Skin of body (tissue), 2 donors: ENCODE measurements around the gene KCNJ1. TPM values are rescaled to one million over a fixed set of nuclear protein-coding genes. Genes with fewer than 3 reads are reported as not detected.
A peak's percentile ranks its signal among the peaks of the same experiment; 100 is the strongest.

ENCODE experiments used
- DNase-seq: peaks from one replicate; lab custom pipeline; 2025; lab: John Stamatoyannopoulos, UW
- total RNA-seq: library from RNA; depleted of rRNA; stranded (reverse); fragments of >200 nt; gene quantifications from one replicate; pipeline ENCODE4 v1.2.3, GENCODE V29; 2014

The KCNJ1 gene
- total RNA-seq, 1 donor from 2014 or later = 0.10 TPM

- no peak for DNase-seq
Observed at GRCh38 chr11:128882451-128882850, 15.4 kb upstream of the KCNJ1 start.

DNA sequence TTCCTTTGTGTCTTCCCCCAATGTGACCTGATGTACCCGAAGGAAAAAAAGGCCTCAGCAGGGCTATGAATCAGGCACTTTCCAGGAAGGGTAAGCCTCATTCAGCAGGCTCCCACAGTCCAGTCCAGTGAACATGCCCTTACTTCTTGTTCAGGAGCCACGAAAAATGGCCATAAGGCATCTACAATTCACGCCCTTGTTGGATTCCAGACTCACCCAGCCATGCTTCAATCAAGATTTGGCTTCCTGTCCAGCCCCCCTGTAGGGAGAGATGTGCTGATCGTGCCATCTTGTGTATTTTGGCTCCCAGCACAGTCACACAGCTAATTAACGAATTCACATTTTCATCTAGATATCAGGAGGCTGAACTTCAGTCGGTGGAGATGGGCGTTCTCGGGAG is 14.1 kb upstream of the KCNJ1 start:
- no peak for DNase-seq

DNA sequence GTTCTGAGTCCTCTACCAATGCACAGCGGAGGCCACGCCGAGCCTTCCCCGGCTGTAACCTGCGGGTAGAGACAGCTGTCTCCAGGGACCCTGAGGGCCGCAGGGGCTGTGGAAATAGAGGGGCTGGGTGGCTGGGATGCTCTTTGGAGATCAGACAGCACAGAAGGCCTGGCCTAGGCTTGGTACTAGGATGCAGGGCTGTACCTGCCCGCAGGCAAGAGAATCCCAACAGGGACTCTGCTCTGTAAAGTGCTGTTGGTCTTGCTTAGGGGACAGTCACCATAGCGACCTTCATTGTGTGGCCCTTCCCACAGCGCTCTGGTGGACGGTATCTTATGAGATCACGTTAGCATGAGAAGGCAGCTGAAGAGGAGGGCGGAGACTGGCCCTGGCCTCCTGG is 12.7 kb upstream of the KCNJ1 start:
- DNase-seq = no peak

DNA sequence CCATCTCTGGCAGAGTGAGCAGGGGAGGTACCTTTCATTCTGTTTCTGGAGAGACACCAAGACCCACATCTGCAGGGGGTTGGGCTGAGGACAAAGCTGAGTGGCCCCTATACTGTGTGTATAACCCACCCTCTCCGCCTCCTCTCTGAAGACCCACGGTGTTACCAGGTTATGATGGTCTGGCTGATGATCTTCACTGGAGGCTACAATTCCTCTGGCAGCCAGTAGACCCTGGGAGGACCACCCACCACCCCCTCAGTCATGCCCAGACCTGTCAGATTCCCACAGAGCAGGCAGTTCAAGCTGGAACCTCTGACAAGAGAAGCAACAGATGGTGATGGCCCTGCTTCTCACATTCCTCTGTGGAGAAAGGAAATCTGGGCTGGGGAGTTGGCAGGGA is 11.4 kb upstream of the KCNJ1 start:
- no peak for DNase-seq

GRCh38 chr11:128877726-128878125 is 10.6 kb upstream of the KCNJ1 start:
- DNase-seq = no peak

- no peak for DNase-seq
Observed at GRCh38 chr11:128876133-128876650, 9.1 kb upstream of the KCNJ1 start.

- peak; percentile 48 for DNase-seq
Observed at GRCh38 chr11:128874427-128874826, 7.3 kb upstream of the KCNJ1 start.

GRCh38 chr11:128872594-128872993 is 5.5 kb upstream of the KCNJ1 start:
- DNase-seq = no peak

- DNase-seq = no peak
Observed at GRCh38 chr11:128872094-128872493, 5.0 kb upstream of the KCNJ1 start.

- no peak for DNase-seq
Observed at GRCh38 chr11:128871168-128871610, 4.1 kb upstream of the KCNJ1 start.

- DNase-seq = no peak
Observed at GRCh38 chr11:128868841-128869671, 2.0 kb upstream of the KCNJ1 start.

DNA sequence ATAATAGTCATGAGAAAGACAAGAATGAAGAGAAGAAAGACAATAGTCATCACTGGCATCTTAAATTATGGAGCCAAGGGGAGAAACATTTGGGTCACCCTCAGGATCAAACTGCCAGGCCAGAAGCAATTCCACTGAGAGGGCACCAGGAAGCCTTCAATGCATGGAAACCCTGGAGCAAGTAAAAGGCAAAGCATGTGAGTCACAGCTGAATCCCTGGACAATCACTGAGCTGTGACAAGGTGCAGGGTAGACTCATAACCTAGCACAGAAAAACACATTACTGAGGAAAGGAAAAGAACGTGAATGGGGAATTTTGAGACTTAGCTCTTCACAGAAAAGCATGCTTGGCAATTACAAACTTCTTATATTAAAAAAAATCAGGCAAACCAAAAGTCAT is 1.6 kb downstream of the KCNJ1 start:
- DNase-seq = no peak

DNA sequence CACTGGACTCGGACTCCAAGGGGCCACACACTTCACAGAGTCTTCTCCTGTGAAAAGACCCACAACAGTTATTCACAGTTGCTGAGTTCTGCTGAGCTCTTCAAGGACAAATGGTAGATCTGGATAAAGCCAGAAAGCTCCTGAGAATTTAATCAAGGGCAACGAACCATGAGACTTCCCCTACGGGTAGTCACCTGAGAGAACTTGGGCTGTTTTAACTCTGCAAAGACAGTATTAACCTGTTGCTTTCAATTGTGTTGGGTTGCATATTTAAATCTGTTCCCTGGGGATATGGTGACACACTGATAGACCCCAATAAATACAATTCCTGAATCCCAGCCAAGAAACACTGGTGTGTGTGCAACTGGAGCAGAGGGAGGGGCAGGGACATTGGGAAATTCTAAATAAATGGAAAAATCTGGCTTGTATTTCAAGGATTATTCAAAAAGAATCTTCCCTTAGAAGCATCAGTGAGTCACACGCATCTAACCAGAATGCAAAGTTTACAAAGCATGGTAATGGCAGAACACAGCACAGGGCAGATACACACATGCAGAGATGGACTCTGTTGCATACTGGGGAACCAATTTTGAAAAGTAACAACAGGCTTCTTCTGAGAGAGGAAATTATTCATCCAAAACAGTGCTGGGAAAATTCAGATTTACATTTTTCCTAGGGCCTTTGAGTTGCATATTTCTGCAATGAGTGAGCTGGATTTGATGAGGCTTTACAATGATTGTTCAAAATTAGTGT is 4.0 kb downstream of the KCNJ1 start:
- no peak for DNase-seq

- no peak for DNase-seq
Observed at GRCh38 chr11:128862406-128862805, 4.7 kb downstream of the KCNJ1 start.

- no peak for DNase-seq
Observed at GRCh38 chr11:128860571-128861361, 6.3 kb downstream of the KCNJ1 start.

DNA sequence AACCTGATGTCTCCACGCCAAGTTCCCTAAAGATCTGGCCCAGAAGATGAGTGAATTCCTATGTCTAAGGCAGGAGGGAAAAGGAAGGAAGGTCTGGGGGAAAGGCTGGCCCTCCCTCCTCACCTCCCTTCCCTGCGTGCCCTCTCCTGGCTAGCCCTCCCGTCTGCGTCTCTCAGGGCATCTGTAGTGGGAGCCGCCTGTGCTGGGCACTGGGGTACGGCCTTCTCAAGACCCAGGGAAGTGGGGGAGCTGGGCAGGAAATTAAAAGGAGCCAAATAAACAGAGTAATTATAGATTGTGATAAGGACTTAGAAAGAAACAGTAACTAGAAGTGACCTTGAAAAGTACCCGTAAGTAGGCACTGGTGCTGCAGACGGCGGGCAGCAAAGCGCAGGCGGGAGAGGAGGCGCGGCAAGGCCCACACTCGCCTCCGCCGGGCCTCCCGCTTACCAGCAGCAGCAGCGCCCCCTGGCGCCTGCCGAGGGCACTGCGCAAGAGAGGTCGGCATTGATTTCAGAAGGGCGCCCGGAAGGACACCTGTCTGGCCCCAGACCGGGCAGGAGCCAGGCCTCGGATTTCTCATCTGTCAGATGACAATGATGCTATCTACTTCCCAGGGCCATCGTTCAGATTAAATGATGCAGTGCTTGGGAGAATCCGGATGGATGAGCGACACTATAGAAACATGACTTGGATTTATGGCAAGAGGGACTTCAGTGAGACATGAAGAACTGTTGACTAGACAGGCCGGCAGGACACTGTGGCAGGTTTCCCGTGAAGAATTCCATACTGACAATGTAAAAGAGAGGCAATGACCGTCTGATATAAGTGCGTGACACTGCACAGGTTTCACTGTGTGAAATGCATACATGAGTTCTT is 7.3 kb downstream of the KCNJ1 start:
- DNase-seq = no peak

DNA sequence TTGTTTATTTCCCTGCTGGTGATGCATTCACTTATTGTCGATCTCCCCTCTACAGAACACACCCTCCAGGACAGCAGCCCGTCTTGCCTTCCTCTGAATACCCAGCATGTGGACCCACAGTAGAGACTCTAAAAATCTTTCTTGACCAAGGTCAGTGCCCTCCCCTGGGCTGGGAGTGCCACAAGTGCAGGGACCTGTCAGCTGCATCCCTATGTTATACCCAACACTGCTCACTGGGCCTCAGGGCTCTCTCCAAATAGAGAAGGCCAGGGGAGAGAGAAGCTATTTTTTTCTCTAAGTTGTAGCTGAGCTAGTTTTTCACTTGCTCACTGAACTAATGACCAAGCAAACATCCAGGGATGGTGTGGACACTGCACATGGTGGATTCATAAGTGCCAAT is 9.8 kb downstream of the KCNJ1 start:
- DNase-seq = no peak

GRCh38 chr11:128856241-128856640 is 10.9 kb downstream of the KCNJ1 start:
- DNase-seq = no peak

DNA sequence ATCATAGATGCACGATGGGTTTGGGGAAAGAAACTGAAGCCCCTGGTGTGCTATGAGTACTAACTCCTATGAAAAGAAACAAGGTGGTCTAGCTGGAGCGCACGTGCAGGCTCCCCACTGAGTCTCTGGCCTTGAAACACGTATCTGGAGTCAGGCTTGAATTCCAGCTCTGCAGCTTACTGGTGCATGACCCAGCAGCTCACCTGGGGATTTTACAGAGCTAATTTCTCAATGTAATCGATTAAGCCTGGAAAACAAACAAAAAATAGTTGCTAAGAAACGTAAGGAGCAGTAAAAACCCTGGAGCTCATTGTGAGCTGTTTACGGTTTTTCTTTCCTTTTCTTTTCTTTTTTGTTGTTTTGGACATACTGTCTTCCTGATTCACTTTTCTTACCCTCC is 12.3 kb downstream of the KCNJ1 start:
- no peak for DNase-seq

DNA sequence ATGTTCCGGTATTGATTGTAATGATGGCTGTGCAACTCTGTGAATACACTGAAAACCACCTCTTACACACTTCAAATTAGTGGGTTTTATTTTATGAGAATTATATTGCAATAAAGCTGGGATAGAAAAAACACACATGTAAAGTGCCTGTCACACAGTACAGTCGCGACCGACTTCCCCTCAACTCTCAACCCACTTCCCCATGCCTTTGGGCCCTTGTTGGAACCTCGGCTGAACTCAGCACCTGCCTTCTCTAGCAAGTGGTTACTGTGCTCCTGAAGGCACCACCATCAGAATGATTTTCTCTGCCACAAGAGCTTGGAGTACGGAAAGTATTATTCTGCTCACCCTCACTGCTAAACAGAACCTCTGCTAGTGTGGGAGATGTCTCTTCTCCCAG is 13.5 kb downstream of the KCNJ1 start:
- DNase-seq = no peak
